Effector memory CD4-positive, alpha-beta T cell (primary cell): Measurements from ENCODE around the gene MGME1.

ENCODE experiments used
- DNase-seq, 3 donors: peaks; one replicate each; pipeline ENCODE4 v3.0.0-alpha.2; 2020
- H3K27ac ChIP-seq: 2 replicates; pipeline ENCODE4 v1.7.0; 2013; ENCODE audit warnings: mild to moderate bottlenecking, low read length, moderate library complexity; ENCODE audit not compliant: insufficient read depth, poor library complexity, severe bottlenecking
- H3K27me3 ChIP-seq: replicated peaks from 2 replicates; pipeline ENCODE4 v1.7.0; 2013; ENCODE audit warnings: mild to moderate bottlenecking, low read length; ENCODE audit not compliant: insufficient read depth, control insufficient read depth, poor library complexity, severe bottlenecking
- H3K36me3 ChIP-seq: 2 replicates; pipeline ENCODE4 v1.7.0; 2013; ENCODE audit warnings: mild to moderate bottlenecking, low read length, moderate library complexity; ENCODE audit not compliant: control insufficient read depth, insufficient read depth
- H3K4me1 ChIP-seq: 2 replicates; pipeline ENCODE4 v1.7.0; 2013; ENCODE audit warnings: low read length, mild to moderate bottlenecking; ENCODE audit not compliant: control insufficient read depth, insufficient read depth, poor library complexity, severe bottlenecking
- H3K4me3 ChIP-seq: 2 replicates; pipeline ENCODE4 v1.7.0; 2013; ENCODE audit warnings: low read length, low read depth, mild to moderate bottlenecking; ENCODE audit not compliant: insufficient read depth, poor library complexity, severe bottlenecking
- H3K9me3 ChIP-seq: 2 replicates; pipeline ENCODE4 v1.7.0; 2013; ENCODE audit warnings: mild to moderate bottlenecking, low read length, moderate library complexity; ENCODE audit not compliant: control insufficient read depth

The MGME1 gene

DNA sequence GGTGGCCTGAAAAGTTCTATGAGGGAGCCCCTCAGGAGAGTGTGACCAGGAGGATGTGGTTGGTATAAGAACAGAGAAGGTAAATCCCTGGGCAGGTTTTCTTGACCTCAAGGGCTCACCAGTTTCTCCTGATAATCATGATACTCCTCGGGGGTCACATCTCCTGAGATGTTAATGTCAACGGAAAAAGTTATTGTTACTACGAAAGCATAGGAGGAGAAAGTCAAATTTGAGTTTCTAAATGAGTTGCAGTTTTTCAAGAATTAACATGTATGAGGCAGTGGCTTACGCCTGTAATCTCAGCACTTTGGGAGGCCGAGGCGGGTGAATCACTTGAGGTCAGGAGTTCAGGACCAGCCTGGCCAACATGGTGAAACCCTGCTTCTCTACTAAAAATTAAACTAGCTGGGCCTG is 23.4 kb downstream of the MGME1 start:
- peaks cover 7% of the 10 kb centered on the region for H3K36me3 ChIP-seq
- H3K9me3 ChIP-seq: no peaks in the 10 kb centered on the region
- no peaks in the 10 kb centered on the region for H3K4me1 ChIP-seq
- DNase-seq: no peak
- no peak overlapping the region for H3K4me3 ChIP-seq
- H3K27me3 ChIP-seq: no peaks in the 10 kb centered on the region
- H3K27ac ChIP-seq: no peak overlapping the region

DNA sequence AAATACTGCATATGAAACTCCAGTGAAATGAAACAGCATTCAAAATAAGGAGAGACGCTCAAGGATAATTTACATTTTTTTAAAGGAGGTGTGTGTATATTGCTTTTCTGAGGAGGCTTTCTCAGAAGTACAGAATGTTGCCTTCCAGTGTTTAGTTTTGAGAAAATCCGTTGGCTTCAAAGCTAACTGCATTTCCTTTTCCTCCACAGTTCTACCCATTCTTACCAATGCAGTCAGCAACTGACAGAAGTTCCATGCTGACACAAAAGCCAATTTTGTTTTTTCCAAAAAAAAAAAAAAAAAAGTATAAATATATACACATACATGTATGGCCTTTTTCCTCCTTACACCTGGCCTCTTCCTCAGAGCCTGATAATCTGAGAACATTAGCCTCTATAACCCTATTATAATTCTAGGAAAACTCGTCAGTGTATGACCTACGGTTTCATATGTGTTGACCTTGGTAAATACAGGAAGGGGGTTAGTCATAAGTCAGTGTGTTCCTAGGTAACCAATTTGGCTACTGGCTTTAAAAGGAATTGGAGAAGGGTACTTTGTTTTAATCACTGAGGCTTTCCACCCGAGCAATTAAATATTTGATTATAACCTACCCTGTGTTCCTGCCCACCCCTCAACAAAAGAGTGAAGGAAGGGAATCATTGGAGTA is 24.2 kb downstream of the MGME1 start:
- DNase-seq: no peak
- no peak overlapping the region for H3K27ac ChIP-seq

DNA sequence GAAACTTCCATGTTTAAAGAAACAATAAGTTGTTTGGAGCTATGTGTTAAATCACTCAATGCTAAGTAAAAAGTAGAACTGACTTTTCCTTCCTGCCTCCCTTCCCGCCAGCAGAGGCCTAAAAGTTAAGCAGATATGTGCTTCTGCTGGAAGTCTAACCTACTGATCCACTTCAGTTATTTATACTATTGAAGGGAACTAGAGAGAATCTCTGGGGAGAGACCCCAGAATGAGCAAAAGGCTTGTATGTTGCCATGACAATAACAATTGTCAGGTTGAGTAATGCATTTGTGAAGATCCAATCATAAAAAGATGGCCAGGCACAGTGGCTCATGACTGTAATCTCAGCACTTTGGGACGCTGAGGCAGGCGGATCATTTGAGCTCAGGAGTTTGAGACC is 24.7 kb downstream of the MGME1 start:
- no peak for DNase-seq
- Histone ChIP-seq H3K27ac (no peak overlapping the region), H3K9me3 (no peaks in the 10 kb centered on the region), H3K36me3 (peaks cover 7% of the 10 kb centered on the region), H3K27me3 (no peaks in the 10 kb centered on the region), H3K4me1 (no peaks in the 10 kb centered on the region), H3K4me3 (no peak overlapping the region)

More for the DNA sequence above, 24.2 kb downstream of the MGME1 start:
- Histone ChIP-seq H3K9me3 (no peaks in the 10 kb centered on the region), H3K27me3 (no peaks in the 10 kb centered on the region), H3K4me3 (no peak overlapping the region), H3K4me1 (no peaks in the 10 kb centered on the region), H3K36me3 (peaks cover 7% of the 10 kb centered on the region)

DNA sequence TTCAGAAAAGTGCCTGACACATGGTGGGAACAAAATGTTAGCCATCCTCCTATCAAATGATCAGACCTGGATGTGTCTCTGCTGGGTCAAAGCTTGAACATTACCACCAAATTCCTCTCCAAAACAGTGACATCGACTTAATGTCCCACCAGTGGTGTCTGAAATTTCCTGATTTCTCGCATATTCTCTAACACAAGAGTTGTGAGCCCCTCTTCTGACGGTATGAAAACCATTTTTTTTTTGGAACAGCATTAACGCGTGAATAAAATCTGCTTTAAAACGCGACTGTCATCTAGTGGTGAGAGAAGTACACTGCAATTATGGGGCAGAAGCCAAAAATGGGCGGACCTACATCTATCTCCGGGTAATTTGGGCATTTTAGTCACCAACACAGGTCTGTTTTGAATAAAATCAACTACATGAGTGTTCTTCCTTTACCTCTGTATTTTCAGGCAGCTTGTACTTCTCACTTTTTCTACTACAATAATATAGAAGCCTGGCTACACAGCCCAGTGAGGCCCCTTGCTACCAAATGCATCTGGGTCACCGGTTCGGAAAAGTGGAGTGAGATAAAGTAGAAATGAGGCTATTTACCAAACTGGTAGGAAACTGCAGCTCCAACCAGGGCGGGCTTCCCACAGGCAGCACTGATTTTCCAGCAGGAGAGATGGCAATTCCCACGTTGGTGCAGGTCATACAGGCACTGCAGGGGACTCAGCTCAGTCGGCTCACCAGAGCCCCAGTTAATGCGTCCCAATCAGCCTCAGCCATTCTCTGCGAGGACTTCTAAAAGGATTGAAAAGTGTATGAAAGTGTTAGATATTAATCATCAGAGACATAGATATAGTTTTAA is 27.4 kb downstream of the MGME1 start:
- H3K27ac ChIP-seq: no peak overlapping the region

DNA sequence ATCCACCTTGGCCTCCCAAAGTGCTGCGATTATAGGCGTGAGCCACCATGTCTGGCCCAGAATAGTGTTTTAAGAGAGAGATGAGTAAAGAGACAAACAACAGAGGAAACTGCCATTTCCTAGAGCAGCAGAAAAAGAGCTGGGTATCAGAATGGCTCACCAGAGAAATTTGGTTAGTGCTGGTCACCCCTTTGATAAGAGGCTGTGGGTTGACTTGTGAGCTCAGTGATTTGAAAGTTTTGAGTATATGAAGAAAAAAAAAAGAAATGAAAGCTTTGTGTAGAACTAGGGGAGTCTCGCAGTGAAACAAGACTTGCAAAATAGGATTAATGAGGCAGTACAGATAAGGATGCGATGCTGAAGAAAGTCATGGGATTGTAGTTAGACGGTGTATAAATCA is 29.6 kb downstream of the MGME1 start:
- Histone ChIP-seq H3K9me3 (no peaks in the 10 kb centered on the region), H3K27ac (no peak overlapping the region), H3K36me3 (no peaks in the 10 kb centered on the region), H3K27me3 (no peaks in the 10 kb centered on the region), H3K4me1 (no peaks in the 10 kb centered on the region), H3K4me3 (no peak overlapping the region)
- no peak for DNase-seq

More for the DNA sequence above, 27.4 kb downstream of the MGME1 start:
- Histone ChIP-seq H3K27me3 (no peaks in the 10 kb centered on the region), H3K4me3 (no peak overlapping the region), H3K4me1 (no peaks in the 10 kb centered on the region), H3K9me3 (no peaks in the 10 kb centered on the region), H3K36me3 (no peaks in the 10 kb centered on the region)
- DNase-seq: peak in 1 of 3 donors; percentile 18

DNA sequence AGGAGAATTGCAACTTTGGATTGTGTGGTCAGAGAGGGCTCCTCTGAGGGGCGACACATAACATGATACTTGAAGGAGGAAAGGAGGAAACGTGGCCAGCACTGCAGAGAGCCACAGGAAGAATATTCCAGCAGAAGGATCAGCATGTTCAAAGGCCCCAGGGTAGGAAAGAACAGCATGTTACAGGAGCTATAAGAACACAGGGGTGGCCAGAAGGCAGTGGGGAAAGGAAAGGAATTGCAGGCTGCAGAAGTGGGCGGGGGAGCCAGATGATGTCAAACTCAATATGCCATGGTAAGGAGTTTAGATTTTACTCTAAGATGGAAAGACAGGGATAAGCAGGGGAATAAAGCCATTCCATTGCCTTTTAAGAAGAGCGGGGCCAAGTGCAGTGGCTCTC is 30.7 kb downstream of the MGME1 start:
- Histone ChIP-seq H3K9me3 (no peaks in the 10 kb centered on the region), H3K4me1 (no peaks in the 10 kb centered on the region), H3K27ac (no peak overlapping the region), H3K4me3 (no peak overlapping the region), H3K36me3 (no peaks in the 10 kb centered on the region), H3K27me3 (no peaks in the 10 kb centered on the region)
- DNase-seq: no peak

DNA sequence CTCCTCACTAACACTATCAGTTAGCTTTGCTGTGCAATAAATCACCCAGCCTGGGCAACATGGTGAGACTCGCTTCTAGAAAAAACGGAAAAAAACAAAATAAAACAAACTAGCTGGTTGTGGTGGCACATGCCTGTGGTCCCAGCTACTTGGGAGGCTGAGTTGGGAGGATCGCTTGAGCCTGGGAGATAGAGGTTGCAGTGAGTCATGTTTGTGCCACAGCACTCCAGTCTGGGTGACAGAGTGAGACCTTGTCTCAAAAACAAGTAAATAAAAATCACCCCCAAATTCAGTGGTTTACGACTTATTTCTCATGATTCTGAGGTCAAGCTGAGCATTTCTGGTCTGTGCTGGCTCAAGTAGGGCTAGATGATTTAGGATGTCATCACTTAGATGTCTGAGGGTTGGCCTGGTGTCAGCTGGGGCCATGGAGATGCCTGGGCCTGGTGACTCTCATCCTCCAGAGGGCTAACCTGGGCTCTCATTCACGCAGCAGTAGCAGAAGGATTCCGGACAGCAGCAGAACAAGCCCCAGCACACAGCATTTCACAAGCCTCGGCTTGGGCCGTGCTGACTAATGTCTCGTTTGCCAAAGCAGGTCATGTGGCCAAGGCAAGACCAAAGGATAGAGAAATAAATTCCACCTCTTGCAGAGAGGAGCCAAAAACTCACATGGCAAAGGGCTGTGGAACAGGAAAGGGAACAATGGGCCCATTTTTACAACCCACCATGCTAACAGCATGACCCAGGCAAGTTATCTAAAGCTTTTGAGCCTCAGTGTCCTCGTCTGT is 32.5 kb downstream of the MGME1 start:
- DNase-seq: no peak
- Histone ChIP-seq H3K4me1 (no peaks in the 10 kb centered on the region), H3K27me3 (no peaks in the 10 kb centered on the region), H3K27ac (no peak overlapping the region), H3K4me3 (no peak overlapping the region), H3K36me3 (no peaks in the 10 kb centered on the region), H3K9me3 (no peaks in the 10 kb centered on the region)

DNA sequence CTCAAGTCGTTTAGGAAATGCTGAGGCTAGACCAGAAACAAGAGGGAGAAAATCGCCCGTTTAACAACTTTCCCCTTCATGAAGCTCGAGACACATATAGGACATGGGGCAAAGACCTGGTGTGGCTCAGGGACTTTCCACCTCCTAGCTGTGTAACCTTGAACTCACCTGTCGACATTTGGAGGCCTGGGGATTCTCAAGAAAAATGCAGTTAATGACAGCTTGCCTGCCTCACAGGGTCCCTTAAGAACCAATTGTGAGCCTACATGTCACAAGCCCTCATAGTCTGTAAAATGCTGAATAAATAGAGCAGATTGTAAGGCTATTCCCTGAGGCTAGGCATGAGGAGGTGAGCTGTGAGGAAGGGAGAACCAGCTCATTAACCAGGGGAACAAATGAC is 35.1 kb downstream of the MGME1 start:
- no peaks in the 10 kb centered on the region for H3K36me3 ChIP-seq
- H3K4me1 ChIP-seq: no peaks in the 10 kb centered on the region
- DNase-seq: no peak
- no peaks in the 10 kb centered on the region for H3K9me3 ChIP-seq
- H3K4me3 ChIP-seq: no peak overlapping the region
- H3K27me3 ChIP-seq: no peaks in the 10 kb centered on the region
- H3K27ac ChIP-seq: no peak overlapping the region

DNA sequence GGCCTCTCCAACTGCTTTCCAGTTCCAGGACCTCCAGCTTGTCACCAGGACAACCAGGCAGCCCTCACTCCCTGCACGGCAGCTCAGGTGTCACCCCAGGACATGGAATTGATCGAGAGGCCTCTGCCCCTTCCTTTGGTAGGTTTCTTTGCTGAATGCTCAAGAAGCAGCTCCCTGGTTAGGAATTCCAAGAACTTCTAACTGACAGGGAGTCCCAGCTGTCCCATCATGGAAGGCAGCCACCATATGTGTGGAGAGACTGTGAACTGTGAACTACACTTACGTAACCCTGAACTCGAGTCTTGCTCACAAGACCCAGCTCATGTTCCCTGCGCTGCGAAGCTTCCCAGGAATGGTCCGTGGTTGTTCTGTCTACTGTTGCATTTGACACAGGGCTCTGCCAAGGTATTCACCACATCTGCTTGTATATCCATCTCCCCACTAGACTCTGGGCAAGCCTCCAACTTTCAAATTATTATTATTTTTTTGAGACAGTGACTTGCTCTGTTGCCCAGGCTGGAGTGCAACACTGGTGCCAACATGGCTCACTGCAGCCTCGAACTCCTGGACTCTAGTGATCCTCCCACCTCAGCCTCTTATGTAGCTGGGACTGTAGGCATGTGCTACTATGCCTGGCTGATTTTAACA is 35.7 kb downstream of the MGME1 start:
- no peaks in the 10 kb centered on the region for H3K27me3 ChIP-seq
- no peak overlapping the region for H3K4me3 ChIP-seq
- no peak for DNase-seq
- H3K36me3 ChIP-seq: no peaks in the 10 kb centered on the region
- no peaks in the 10 kb centered on the region for H3K4me1 ChIP-seq
- no peaks in the 10 kb centered on the region for H3K9me3 ChIP-seq
- no peak overlapping the region for H3K27ac ChIP-seq
